Measurements from ENCODE around the gene TPP1. TPM values are rescaled to one million over a fixed set of nuclear protein-coding genes. Genes with fewer than 3 reads are reported as not detected.

TPP1 gene
- total and polyA plus RNA-seq, 9 of the 15 experiments (the other 6 are each of a cell fraction or from before 2014, with no cell fraction given), result 7.5 to 75.8 (median 15.7) TPM

GRCh38 chr11:6611092-6611962, 7.9 kb downstream of the TPP1 start (continued):
- TF ChIP-seq CUX1 (CRISPR knock-in tag; IDR thresholded peaks at IDR 0.05) (no peak), FOXK1 (CRISPR knock-in tag; IDR thresholded peaks at IDR 0.05; ENCODE audit: borderline replicate concordance) (no peak), VEZF1 (CRISPR knock-in tag; IDR thresholded peaks at IDR 0.05) (no peak), PHF21A (IDR thresholded peaks at IDR 0.05; ENCODE audit: borderline replicate concordance, low read depth) (no peak), SMARCA5 (IDR thresholded peaks at IDR 0.05) (no peak), ETV1 (tag; conservative IDR thresholded peaks at IDR 0.05; ENCODE audit: low read depth) (no peak), ZBTB2 (IDR thresholded peaks at IDR 0.05) (0 out of 2 replicates have a peak, but pooled peaks have one; percentile 7), ELF4 (CRISPR knock-in tag; IDR thresholded peaks at IDR 0.05) (peak; percentile 46; the same call in 1 of the 2 replicates), ZBTB33 (CRISPR knock-in tag; IDR thresholded peaks at IDR 0.05) (no peak), ELK3 (CRISPR knock-in tag; IDR thresholded peaks at IDR 0.05) (no peak), ADNP (tag; IDR thresholded peaks at IDR 0.05) (no peak), GTF2B (IDR thresholded peaks at IDR 0.05; ENCODE audit: extremely low read depth, insufficient read length) (no peak), SETDB1 (IDR thresholded peaks at IDR 0.05; ENCODE audit: low read length) (no peak), ZFPM2 (CRISPR knock-in tag; IDR thresholded peaks at IDR 0.05) (no peak), NFRKB (IDR thresholded peaks at IDR 0.05; ENCODE audit: low read depth) (no peak)

Data from K562 (cell line).